H9 (cell line): Measurements from ENCODE around the gene KIF23. TPM values are rescaled to one million over a fixed set of nuclear protein-coding genes. Genes with fewer than 3 reads are reported as not detected.

Source experiments
- DNase-seq: peaks from one replicate; pipeline ENCODE4 v3.0.0-alpha.2; 2017
- H2AFZ ChIP-seq: one replicate; pipeline ENCODE4 v1.6.1; 2013; ENCODE audit warnings: mild to moderate bottlenecking, low read length, control low read depth, moderate library complexity
- H2AK5ac ChIP-seq: 2 replicates; pipeline ENCODE4 v1.6.1; 2013; ENCODE audit warnings: low read length, control low read depth, mixed read lengths; ENCODE audit not compliant: insufficient read length
- H2BK120ac ChIP-seq: one replicate; pipeline ENCODE4 v1.6.1; 2013; ENCODE audit warnings: low read depth, mild to moderate bottlenecking, low read length, control low read depth, inconsistent platforms; ENCODE audit not compliant: poor library complexity, severe bottlenecking
- H2BK12ac ChIP-seq: 2 replicates; pipeline ENCODE4 v1.6.1; 2013; ENCODE audit warnings: low read length, control low read depth, mixed read lengths, low read depth; ENCODE audit not compliant: insufficient read length
- H2BK15ac ChIP-seq: 2 replicates; pipeline ENCODE4 v1.6.1; 2013; ENCODE audit warnings: low read depth, low read length, control low read depth
- H2BK20ac ChIP-seq: one replicate; pipeline ENCODE4 v1.6.1; 2013; ENCODE audit warnings: low read depth, mild to moderate bottlenecking, low read length, control low read depth, inconsistent platforms; ENCODE audit not compliant: poor library complexity, severe bottlenecking
- H2BK5ac ChIP-seq: 2 replicates; pipeline ENCODE4 v1.6.1; 2013; ENCODE audit warnings: low read length, control low read depth, mixed read lengths; ENCODE audit not compliant: insufficient read length
- H3K14ac ChIP-seq: 2 replicates; pipeline ENCODE4 v1.6.1; 2013; ENCODE audit warnings: low read length, control low read depth; ENCODE audit not compliant: insufficient read depth
- H3K18ac ChIP-seq: 2 replicates; pipeline ENCODE4 v1.6.1; 2013; ENCODE audit warnings: low read depth, mild to moderate bottlenecking, mixed read lengths, low read length, control low read depth; ENCODE audit not compliant: insufficient read length
- H3K23ac ChIP-seq: 2 replicates; pipeline ENCODE4 v1.6.1; 2013; ENCODE audit warnings: low read length, control low read depth, mixed read lengths, low read depth; ENCODE audit not compliant: insufficient read length
- H3K23me2 ChIP-seq: 2 replicates; pipeline ENCODE4 v1.6.1; 2013; ENCODE audit warnings: low read depth, mild to moderate bottlenecking, mixed read lengths, low read length, control low read depth; ENCODE audit not compliant: insufficient read length, poor library complexity, severe bottlenecking
- H3K27ac ChIP-seq: 2 replicates; pipeline ENCODE4 v1.5.1; 2013; ENCODE audit warnings: low read length, control low read depth, mixed read lengths, low read depth; ENCODE audit not compliant: insufficient read length
- H3K27me3 ChIP-seq: 2 replicates; pipeline ENCODE4 v1.6.1; 2013; ENCODE audit warnings: low read length, control low read depth, inconsistent platforms; ENCODE audit not compliant: insufficient read depth
- H3K4ac ChIP-seq: 2 replicates; pipeline ENCODE4 v1.6.1; 2013; ENCODE audit warnings: low read depth, mild to moderate bottlenecking, control low read depth, inconsistent platforms, low read length, moderate library complexity
- H3K4me1 ChIP-seq: 2 replicates; pipeline ENCODE4 v1.6.1; 2013; ENCODE audit warnings: low read length, control low read depth, inconsistent platforms; ENCODE audit not compliant: insufficient read depth
- H3K4me2 ChIP-seq: 2 replicates; pipeline ENCODE4 v1.6.1; 2013; ENCODE audit warnings: low read length, control low read depth, mixed read lengths; ENCODE audit not compliant: insufficient read length, insufficient read depth
- H3K56ac ChIP-seq: 2 replicates; pipeline ENCODE4 v1.6.1; 2013; ENCODE audit warnings: low read depth, mild to moderate bottlenecking, mixed read lengths, low read length, control low read depth; ENCODE audit not compliant: insufficient read length
- H3K79me1 ChIP-seq: 2 replicates; pipeline ENCODE4 v1.6.1; 2013; ENCODE audit warnings: low read depth, mild to moderate bottlenecking, moderate library complexity, low read length, control low read depth, inconsistent platforms; ENCODE audit not compliant: insufficient read depth, poor library complexity, severe bottlenecking
- H3K79me2 ChIP-seq: 2 replicates; pipeline ENCODE4 v1.6.1; 2013; ENCODE audit warnings: low read length, control low read depth, inconsistent platforms; ENCODE audit not compliant: insufficient read depth
- H3K9ac ChIP-seq: 2 replicates; pipeline ENCODE4 v1.6.1; 2013; ENCODE audit warnings: low read length, control low read depth, mixed read lengths; ENCODE audit not compliant: insufficient read length; ENCODE audit errors: extremely low read depth
- H3K9me3 ChIP-seq: one replicate; pipeline ENCODE4 v1.6.1; 2013; ENCODE audit warnings: low read depth, low read length, inconsistent platforms; ENCODE audit not compliant: control insufficient read depth
- H3T11ph ChIP-seq: one replicate; pipeline ENCODE4 v1.6.1; 2013; ENCODE audit warnings: mild to moderate bottlenecking, low read length, control low read depth, inconsistent platforms
- H4K20me1 ChIP-seq: one replicate; pipeline ENCODE4 v1.6.1; 2013; ENCODE audit not compliant: control insufficient read depth, insufficient read length, insufficient read depth
- H4K5ac ChIP-seq: 2 replicates; pipeline ENCODE4 v1.6.1; 2013; ENCODE audit warnings: low read depth, mild to moderate bottlenecking, mixed read lengths, low read length, control low read depth; ENCODE audit not compliant: insufficient read length
- H4K8ac ChIP-seq: replicated peaks from 2 replicates; pipeline ENCODE4 v1.6.1; 2013; ENCODE audit warnings: low read length, control low read depth, mixed read lengths, low read depth; ENCODE audit not compliant: insufficient read length
- H4K91ac ChIP-seq: 2 replicates; pipeline ENCODE4 v1.6.1; 2013; ENCODE audit warnings: low read depth, mild to moderate bottlenecking, moderate library complexity, mixed read lengths, low read length, control low read depth; ENCODE audit not compliant: insufficient read length
- H3K27ac Mint-ChIP-seq, 3 experiments: 2 replicates in 2 of 3; 3 replicates in 1 of 3; pipeline ENCODE4 v1.8.0; 2020 to 2021; ENCODE audit warnings: mixed read lengths in 3 of 3, mild to moderate bottlenecking in 1 of 3, moderate library complexity in 1 of 3
- H3K27me3 Mint-ChIP-seq: 2 replicates; pipeline ENCODE4 v1.8.0; 2021; ENCODE audit warnings: low read depth, mild to moderate bottlenecking, moderate library complexity, mixed read lengths
- H3K36me3 Mint-ChIP-seq, 3 experiments: 2 replicates in 2 of 3; 3 replicates in 1 of 3; pipeline ENCODE4 v1.8.0; 2020 to 2021; ENCODE audit warnings: low read depth in 3 of 3, mixed read lengths in 3 of 3; ENCODE audit not compliant: insufficient read depth in 1 of 3
- H3K4me1 Mint-ChIP-seq, 2 experiments: 2 replicates each; pipeline ENCODE4 v1.8.0; 2020; ENCODE audit warnings: mixed read lengths in 2 of 2
- H3K4me3 Mint-ChIP-seq, 2 experiments: 2 replicates in 1 of 2; 3 replicates in 1 of 2; pipeline ENCODE4 v1.8.0; 2020 to 2021; ENCODE audit warnings: mild to moderate bottlenecking in 2 of 2, mixed read lengths in 2 of 2, moderate library complexity in 1 of 2
- H3K9me3 Mint-ChIP-seq, 2 experiments: 2 replicates in 1 of 2; 3 replicates in 1 of 2; pipeline ENCODE4 v1.8.0; 2020; ENCODE audit warnings: mild to moderate bottlenecking in 2 of 2, mixed read lengths in 2 of 2, moderate library complexity in 1 of 2
- CTCF ChIP-seq: fragments of 200-600 bp; sonication (generic); conservative IDR thresholded peaks from 3 replicates; pipeline ENCODE4 v1.8.0; 2021; ENCODE audit warnings: antibody characterized with exemption, mild to moderate bottlenecking
- WGBS: extraction: QIAGEN DNeasy Blood & Tissue Kit; methylation state at CpG from one replicate; pipeline ENCODE4 v1.1.7; 2013; ENCODE audit warnings: missing lambda C conversion rate, low lambda C conversion rate, mixed read lengths; ENCODE audit not compliant: insufficient read length; ENCODE audit errors: extremely low coverage; 5-methylcytosine and 5-hydroxymethylcytosine counted together
- total RNA-seq: library from RNA; stranded (reverse); gene quantifications from 2 replicates; pipeline ENCODE4 v1.2.1, GENCODE V29; 2021

The KIF23 gene
- total RNA-seq, 1 experiment from 2014 or later, result 55.4 TPM

DNA sequence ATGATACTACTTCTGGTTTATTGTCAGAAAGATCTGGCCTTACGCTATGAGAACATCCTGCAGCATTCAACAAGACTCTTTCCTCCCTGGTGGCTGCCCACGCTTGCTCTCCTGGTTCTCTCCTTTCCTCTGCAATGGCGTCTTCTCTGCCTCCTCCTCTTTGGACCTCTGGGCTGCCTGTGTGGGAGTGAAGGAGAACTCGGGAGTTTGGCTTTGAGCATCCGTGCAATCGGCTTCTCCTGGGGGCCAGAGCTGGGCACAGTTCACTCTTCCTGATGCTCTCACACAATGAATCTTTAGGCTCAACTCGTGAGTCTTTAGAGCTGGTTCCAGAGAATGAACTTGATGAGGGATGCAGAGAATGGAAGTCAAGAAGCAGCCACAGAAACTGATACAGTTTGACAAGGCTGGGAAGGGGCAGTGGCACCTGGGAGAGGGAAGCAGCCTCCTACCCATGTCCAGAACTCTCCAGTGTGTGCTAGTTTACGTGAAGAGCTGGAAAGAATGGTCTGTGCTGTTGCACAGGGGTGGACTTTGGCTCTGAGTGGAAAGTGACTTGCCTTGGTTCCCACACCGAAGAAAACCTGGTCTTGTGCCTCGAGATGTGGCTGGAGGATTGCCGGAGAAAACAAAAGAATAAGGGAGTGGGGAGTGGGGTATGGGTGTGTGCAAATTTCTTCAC lies 76.3 kb downstream of the KIF23 start:
- H3K56ac ChIP-seq, result no peak overlapping the region

More for the DNA sequence above, 76.3 kb downstream of the KIF23 start:
- Mint-ChIP-seq H3K4me3 (no peak overlapping the region), H3K9me3 (peaks cover 3 to 6% of the 10 kb centered on the region in 2 experiments; a peak in 4 of 5 replicates), H3K36me3 (peaks cover 2 to 5% (median 4%) of the 10 kb centered on the region in 3 experiments; a peak in 2 of 7 replicates), H3K27ac (no peak overlapping the region; a peak in 1 of 7 replicates), H3K4me1 (no peaks in the 10 kb centered on the region), H3K27me3 (peaks cover 10% of the 10 kb centered on the region)
- no peak overlapping the region for H2BK20ac ChIP-seq
- no peak overlapping the region for H2BK15ac ChIP-seq
- DNase-seq, result no peak
- WGBS, result no CpG with 5 or more reads among the region's 11 CpGs
- H3K14ac ChIP-seq, result no peak overlapping the region
- no peaks in the 10 kb centered on the region for H3K4me1 ChIP-seq
- H2BK5ac ChIP-seq, result no peak overlapping the region
- no peak overlapping the region for H3K18ac ChIP-seq
- H4K8ac ChIP-seq, result no peak overlapping the region
- H3K4ac ChIP-seq, result no peak overlapping the region
- H3K79me1 ChIP-seq, result no peaks in the 10 kb centered on the region
- H3K23ac ChIP-seq, result no peak overlapping the region
- H3K9me3 ChIP-seq, result no peaks in the 10 kb centered on the region
- no peak overlapping the region for H4K91ac ChIP-seq
- H2AFZ ChIP-seq, result no peak overlapping the region
- no peaks in the 10 kb centered on the region for H3K79me2 ChIP-seq
- H4K20me1 ChIP-seq, result no peaks in the 10 kb centered on the region
- no peak overlapping the region for H2BK12ac ChIP-seq
- no peak overlapping the region for H3K9ac ChIP-seq
- H3K4me2 ChIP-seq, result no peak overlapping the region
- no peak overlapping the region for H3K27ac ChIP-seq
- no peak overlapping the region for H3T11ph ChIP-seq
- no peaks in the 10 kb centered on the region for H3K27me3 ChIP-seq
- H2AK5ac ChIP-seq, result no peak overlapping the region
- no peaks in the 10 kb centered on the region for H3K23me2 ChIP-seq
- TF ChIP-seq CTCF, result no peak
- no peak overlapping the region for H2BK120ac ChIP-seq
- no peak overlapping the region for H4K5ac ChIP-seq
